ENCODE data around the gene ITPR1. TPM values are rescaled to one million over a fixed set of nuclear protein-coding genes. Genes with fewer than 3 reads are reported as not detected.

Gene ITPR1
- polyA plus RNA-seq, 1 experiment: 1.4 TPM

DNA sequence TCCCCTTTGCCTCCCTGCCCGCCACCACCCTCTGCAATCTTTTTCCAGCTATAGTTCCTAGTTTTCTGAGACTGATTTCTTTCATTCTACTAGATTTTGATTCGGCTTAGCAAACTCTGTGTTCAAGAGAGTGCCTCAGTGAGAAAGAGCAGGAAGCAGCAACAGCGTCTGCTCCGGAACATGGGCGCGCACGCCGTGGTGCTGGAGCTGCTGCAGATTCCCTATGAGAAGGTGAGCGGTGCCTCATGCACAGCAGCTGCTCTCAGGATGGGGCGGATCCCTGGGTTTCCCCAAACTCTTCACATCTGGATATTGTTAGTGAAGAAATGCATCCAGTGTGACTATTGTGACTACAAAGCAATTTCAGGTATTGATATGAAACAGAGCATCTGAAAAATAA lies 191.8 kb downstream of the ITPR1 start:
- ChIA-PET CTCF (no interaction called here), POLR2A (no interaction called here)
- DNase-seq (ENCODE audit: low read depth): no peak
- TF ChIP-seq, protein P1, sequence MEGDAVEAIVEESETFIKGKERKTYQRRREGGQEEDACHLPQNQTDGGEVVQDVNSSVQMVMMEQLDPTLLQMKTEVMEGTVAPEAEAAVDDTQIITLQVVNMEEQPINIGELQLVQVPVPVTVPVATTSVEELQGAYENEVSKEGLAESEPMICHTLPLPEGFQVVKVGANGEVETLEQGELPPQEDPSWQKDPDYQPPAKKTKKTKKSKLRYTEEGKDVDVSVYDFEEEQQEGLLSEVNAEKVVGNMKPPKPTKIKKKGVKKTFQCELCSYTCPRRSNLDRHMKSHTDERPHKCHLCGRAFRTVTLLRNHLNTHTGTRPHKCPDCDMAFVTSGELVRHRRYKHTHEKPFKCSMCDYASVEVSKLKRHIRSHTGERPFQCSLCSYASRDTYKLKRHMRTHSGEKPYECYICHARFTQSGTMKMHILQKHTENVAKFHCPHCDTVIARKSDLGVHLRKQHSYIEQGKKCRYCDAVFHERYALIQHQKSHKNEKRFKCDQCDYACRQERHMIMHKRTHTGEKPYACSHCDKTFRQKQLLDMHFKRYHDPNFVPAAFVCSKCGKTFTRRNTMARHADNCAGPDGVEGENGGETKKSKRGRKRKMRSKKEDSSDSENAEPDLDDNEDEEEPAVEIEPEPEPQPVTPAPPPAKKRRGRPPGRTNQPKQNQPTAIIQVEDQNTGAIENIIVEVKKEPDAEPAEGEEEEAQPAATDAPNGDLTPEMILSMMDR (IDR thresholded peaks at IDR 0.05; ENCODE audit: insufficient read depth, low read depth, low read length): no peak
- no peaks in the 10 kb centered on the region; the same call in 1 of the 2 replicates for H3K36me3 ChIP-seq (ENCODE audit: control insufficient read depth, insufficient read depth, low read length)
- no peak overlapping the region for H3K4me3 ChIP-seq (ENCODE audit: low read depth, low read length)
- H3K27me3 ChIP-seq (ENCODE audit: control insufficient read depth, insufficient read depth, low read length): no peaks in the 10 kb centered on the region

DNA sequence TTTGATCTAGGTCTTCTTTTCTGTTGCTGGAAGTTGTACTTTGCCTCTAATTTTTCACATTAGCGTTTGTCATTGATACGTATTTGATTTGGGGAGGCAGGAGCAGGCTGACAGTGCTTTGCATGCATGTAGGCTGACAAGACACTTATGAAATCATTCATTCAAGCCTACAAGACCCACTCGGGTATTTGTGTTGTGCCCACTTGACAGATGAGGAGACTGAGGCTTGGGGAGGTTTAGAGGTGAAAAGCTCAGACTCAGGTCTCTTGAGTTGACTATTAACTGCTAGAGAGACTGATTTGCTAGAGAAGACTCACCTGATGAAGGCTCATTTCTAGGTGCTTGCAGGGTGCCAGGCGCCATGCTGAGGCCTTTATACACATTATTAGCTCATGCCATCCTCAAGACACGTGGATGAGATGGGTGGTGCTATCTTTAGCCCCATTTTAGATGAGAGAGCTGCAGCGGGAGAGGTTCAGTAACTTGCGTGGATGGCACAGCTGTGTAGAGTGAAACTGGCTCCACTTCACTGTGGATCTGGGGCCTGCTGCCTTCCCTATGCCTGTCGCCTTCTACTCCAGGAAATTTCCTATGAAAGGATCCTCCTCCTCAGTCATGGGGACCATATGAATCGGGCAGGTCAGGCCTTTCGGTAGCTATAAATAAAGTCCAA lies 192.7 kb downstream of the ITPR1 start:
- ChIA-PET CTCF (interaction anchor here (1.0 kb wide), 1 partner anchor 394 kb away, joined by 3 read pairs; no protein-coding TSS in a partner anchor), POLR2A (no interaction called here)
- H3K27me3 ChIP-seq (ENCODE audit: control insufficient read depth, insufficient read depth, low read length): no peaks in the 10 kb centered on the region
- no peak for DNase-seq (ENCODE audit: low read depth)
- H3K36me3 ChIP-seq (ENCODE audit: control insufficient read depth, insufficient read depth, low read length): no peaks in the 10 kb centered on the region; the same call in 1 of the 2 replicates
- no peak overlapping the region for H3K4me3 ChIP-seq (ENCODE audit: low read depth, low read length)
- TF ChIP-seq, protein P1 (IDR thresholded peaks at IDR 0.05; ENCODE audit: insufficient read depth, low read depth, low read length): no peak

DNA sequence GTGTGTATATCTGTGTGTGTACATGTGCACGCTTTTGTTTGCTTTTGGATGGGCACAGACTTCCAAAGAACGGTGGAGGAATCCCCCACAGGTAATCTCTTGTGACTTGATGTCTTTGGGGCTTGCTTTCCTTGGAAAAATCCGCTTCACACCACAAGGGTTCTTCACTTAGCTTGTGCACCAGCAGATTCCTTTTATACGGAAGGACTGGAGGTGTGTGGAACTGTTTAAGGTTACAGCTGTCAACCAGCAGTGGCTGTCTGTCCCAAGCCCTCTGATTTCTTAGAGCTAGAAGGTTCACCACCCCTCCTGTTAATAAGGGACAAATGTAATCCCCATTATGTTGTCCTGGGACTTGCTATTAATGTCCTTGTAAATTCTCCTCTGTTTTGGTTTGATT lies 193.5 kb downstream of the ITPR1 start:
- TF ChIP-seq, protein P1 (IDR thresholded peaks at IDR 0.05; ENCODE audit: insufficient read depth, low read depth, low read length): no peak
- POLR2A ChIA-PET: no interaction called here
- H3K36me3 ChIP-seq (ENCODE audit: control insufficient read depth, insufficient read depth, low read length): no peaks in the 10 kb centered on the region; the same call in 1 of the 2 replicates

DNA sequence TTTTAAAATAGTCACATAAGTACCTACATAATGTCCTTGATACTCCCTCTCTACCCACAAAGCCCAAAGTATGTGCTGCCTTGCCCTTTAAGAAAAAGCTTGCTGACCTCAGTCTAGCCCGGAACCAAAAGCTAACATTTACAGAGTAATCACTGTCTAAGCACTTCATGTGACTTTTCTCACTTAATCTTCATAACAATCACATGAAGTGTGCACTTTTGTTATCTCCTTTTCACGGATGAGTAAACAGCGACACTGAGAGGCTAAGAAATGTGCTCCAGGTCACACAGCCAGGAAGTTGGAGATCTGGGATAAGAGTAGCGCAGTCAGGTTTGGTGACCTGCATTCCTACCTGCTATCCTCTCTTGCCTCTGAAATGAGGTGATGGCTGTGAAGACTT lies 194.0 kb downstream of the ITPR1 start:
- Histone ChIP-seq H3K36me3 (ENCODE audit: control insufficient read depth, insufficient read depth, low read length) (no peaks in the 10 kb centered on the region; the same call in 1 of the 2 replicates), H3K27me3 (ENCODE audit: control insufficient read depth, insufficient read depth, low read length) (no peaks in the 10 kb centered on the region), H3K4me3 (ENCODE audit: low read depth, low read length) (no peak overlapping the region)
- ChIA-PET CTCF (interaction anchor here (0.9 kb wide), 2 partner anchors 9 to 24 kb away, joined by 3 read pairs; no protein-coding TSS in a partner anchor), POLR2A (no interaction called here)
- no peak for DNase-seq (ENCODE audit: low read depth)
- TF ChIP-seq, protein P1 (IDR thresholded peaks at IDR 0.05; ENCODE audit: insufficient read depth, low read depth, low read length): no peak

More for the DNA sequence above, 193.5 kb downstream of the ITPR1 start:
- Histone ChIP-seq H3K27me3 (ENCODE audit: control insufficient read depth, insufficient read depth, low read length) (no peaks in the 10 kb centered on the region), H3K4me3 (ENCODE audit: low read depth, low read length) (no peak overlapping the region)
- CTCF ChIA-PET: interaction anchor here (0.9 kb wide), 2 partner anchors 9 to 25 kb away, joined by 3 read pairs; no protein-coding TSS in a partner anchor
- DNase-seq (ENCODE audit: low read depth): no peak

DNA sequence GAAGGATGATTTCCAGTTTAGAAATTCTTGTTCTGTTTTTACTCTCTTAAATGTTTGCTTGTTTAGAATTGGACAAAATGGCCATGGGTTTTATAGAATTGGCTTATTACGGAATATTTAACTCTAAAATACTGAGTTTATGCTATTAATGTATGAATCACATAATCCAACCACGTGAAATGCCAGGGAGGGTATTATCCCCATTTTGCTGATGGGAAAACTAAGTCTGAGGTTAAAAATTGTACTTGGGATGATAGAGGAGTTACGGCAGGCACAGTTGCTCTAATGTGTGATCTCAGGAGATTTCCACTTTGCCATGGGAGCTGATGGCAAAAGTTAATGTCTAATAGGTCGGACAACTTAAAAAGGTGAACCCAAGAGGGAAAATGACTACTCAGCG lies 194.4 kb downstream of the ITPR1 start:
- DNase-seq (ENCODE audit: low read depth): no peak
- Histone ChIP-seq H3K4me3 (ENCODE audit: low read depth, low read length) (no peak overlapping the region), H3K27me3 (ENCODE audit: control insufficient read depth, insufficient read depth, low read length) (no peaks in the 10 kb centered on the region), H3K36me3 (ENCODE audit: control insufficient read depth, insufficient read depth, low read length) (no peaks in the 10 kb centered on the region; the same call in 1 of the 2 replicates)
- TF ChIP-seq, protein P1 (IDR thresholded peaks at IDR 0.05; ENCODE audit: insufficient read depth, low read depth, low read length): no peak
- ChIA-PET CTCF (interaction anchor here (0.9 kb wide), 1 partner anchor 24 kb away, joined by 3 read pairs; no protein-coding TSS in a partner anchor), POLR2A (no interaction called here)
